Activated CD4-positive, alpha-beta T cell treated with anti-CD3 and anti-CD28 coated beads for 48 hours (primary cell): ENCODE data around the gene SMARCD3.
A peak's percentile ranks its signal among the peaks of the same experiment; 100 is the strongest.

Experiments used
- DNase-seq: peaks from one replicate; pipeline ENCODE4 v3.0.0-alpha.2; 2020

Gene SMARCD3

DNA sequence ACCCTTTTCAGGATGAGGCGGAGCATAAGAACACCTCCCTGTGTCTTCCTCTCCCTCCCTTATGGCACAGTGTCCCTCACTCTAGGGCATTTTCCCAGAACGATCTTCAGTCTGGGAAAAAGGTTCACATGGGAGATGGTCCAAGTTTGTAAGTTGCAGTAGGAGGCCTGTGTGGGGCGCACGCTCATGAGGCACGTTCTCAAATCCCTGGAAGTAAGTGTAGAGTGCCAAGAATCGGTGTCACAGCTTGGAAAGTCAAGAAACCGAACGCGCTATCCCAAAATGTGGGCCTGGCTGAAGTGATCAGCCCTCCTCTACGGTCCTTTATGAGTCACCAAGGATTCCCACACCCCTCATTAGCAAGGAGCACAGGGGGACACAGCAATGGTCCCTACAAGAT lies 23.9 kb upstream of the SMARCD3 start:
- no peak for DNase-seq

- DNase-seq: no peak
Measured at GRCh38 chr7:151271699-151272355, 23.3 kb upstream of the SMARCD3 start.

- DNase-seq: no peak
Measured at GRCh38 chr7:151269511-151269910, 21.0 kb upstream of the SMARCD3 start.

GRCh38 chr7:151265351-151265931 lies 16.9 kb upstream of the SMARCD3 start:
- no peak for DNase-seq

- DNase-seq: no peak
Measured at GRCh38 chr7:151264615-151265014, 16.1 kb upstream of the SMARCD3 start.

GRCh38 chr7:151261529-151261928 lies 13.0 kb upstream of the SMARCD3 start:
- DNase-seq: no peak

GRCh38 chr7:151260883-151261282 lies 12.4 kb upstream of the SMARCD3 start:
- no peak for DNase-seq

GRCh38 chr7:151260471-151260870 lies 12.0 kb upstream of the SMARCD3 start:
- no peak for DNase-seq

DNA sequence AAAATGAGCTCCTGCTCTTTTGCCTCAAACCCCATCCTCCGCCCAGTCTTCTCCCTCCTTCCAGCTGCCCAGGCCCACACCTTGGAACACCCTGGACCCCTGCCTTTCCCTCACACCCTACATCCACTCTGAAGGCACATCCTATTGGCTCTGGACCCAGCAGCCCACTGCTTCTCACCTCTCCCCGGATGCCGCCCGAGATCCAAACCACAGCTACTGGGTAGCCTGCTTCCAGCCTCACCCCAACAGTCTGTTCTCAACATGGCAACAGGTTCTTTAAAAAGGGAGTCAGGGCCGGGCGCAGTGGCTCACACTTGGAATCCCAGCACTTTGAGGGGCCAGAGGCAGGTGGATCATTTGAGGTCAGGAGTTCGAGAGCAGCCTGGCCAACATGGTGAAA lies 9.5 kb upstream of the SMARCD3 start:
- no peak for DNase-seq

DNA sequence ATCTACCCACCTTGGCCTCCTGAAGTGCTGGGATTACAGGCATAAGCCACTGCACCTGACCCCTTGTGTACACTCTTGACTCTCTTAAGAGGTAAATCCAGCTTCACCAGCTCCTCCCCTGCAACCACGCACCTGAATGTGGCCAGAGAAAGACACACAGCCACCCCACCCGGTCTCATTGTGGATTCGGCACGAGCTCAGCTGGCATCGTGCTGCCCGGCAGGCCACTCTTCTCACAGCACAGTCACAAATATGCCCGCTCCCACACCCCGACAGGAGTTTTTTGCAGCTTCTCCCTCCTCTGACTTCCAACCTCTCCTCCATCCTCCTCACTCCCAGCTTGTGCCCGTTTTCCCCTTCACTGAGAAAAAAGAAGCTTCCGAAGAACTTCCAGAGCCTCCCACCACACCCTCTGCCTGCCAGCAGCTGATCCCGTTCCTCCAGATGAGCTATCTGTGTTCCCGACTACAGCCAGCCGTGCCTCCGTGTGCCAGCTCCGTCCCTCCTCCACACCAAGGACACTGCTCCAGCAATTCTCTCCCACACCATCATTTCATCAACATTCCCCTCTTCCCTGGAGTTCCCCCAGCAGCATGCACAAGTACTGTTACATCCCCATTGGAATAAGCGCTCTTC lies 8.0 kb upstream of the SMARCD3 start:
- DNase-seq: no peak

GRCh38 chr7:151255390-151255789 lies 6.9 kb upstream of the SMARCD3 start:
- no peak for DNase-seq

GRCh38 chr7:151254851-151255250 lies 6.4 kb upstream of the SMARCD3 start:
- no peak for DNase-seq

GRCh38 chr7:151254316-151254715 lies 5.8 kb upstream of the SMARCD3 start:
- DNase-seq: no peak

GRCh38 chr7:151252961-151253711 lies 4.6 kb upstream of the SMARCD3 start:
- no peak for DNase-seq

DNA sequence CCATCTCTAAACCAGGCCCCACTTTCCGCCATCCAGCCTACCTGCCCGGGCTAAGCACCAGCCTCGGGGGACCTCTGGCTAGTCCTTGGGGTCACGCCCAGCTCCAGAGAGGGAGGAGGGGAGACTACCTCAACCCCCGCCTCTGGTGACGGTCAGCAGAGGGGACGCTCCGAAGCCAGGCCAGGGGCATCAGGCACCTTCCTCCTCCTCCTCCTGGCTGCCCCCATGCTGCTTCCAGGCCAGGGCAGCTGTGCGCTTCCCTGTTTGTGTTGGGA lies 4.0 kb upstream of the SMARCD3 start:
- no peak for DNase-seq

DNA sequence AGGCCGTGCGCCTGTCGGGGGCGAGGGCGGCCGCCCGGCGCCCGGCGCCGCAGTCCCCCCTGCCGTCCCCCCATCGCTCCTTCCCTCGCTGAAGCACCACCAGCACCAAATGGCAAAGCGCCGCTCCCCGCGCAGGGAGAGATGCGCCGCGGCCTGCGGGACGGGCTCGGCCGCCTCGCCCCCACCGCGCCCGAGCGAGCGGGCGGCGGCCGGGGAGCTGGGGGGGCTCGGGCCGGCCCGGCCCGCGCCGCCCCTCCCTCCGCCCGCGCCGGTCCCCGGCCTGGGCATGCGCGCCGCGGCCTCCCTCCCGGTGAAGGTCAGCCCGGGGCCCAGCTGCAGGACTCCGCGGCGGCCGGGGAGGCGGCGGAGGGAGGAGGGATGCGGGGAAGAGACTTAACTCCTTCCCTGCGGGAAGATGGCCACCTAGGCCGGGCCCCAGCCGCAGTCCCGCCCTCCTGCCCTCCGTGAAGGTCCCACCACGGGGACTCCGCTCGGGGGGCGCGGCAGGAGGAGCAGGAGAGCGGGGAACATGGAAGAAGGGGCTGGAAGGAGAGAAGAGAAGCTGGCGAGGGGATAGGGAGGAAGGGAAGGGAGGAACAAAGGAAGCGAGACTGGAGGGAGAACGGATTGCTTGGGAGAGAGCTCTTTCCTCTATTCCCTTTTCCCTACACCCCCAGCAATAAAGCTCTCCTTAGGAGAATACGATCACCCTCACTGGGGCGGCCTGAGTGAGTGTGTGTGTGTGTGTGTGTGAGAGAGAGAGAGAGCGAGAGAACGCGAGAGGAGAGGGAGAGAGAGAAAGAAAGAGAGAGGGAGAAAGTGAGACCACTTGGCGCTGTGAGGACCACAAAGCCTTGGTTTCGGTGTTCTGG lies 3.4 kb upstream of the SMARCD3 start:
- DNase-seq: no peak

DNA sequence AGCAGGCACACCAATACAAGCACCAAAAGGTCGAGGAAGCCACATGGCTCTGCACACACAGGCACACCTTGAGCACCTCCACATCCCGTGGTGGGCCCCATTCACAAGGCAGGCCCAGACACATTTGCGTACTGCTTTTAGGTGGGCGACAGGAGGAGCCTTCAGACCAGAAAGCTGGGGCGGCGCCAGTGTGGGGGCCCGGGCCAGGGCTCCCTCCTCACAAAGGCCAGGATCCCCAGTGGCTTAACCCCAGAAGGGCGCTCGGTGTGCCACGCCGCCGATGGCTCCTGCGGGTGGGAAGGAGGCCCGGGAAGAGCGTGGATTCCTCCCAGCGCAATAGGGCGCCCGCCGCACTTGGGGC lies 2.8 kb upstream of the SMARCD3 start:
- no peak for DNase-seq

DNA sequence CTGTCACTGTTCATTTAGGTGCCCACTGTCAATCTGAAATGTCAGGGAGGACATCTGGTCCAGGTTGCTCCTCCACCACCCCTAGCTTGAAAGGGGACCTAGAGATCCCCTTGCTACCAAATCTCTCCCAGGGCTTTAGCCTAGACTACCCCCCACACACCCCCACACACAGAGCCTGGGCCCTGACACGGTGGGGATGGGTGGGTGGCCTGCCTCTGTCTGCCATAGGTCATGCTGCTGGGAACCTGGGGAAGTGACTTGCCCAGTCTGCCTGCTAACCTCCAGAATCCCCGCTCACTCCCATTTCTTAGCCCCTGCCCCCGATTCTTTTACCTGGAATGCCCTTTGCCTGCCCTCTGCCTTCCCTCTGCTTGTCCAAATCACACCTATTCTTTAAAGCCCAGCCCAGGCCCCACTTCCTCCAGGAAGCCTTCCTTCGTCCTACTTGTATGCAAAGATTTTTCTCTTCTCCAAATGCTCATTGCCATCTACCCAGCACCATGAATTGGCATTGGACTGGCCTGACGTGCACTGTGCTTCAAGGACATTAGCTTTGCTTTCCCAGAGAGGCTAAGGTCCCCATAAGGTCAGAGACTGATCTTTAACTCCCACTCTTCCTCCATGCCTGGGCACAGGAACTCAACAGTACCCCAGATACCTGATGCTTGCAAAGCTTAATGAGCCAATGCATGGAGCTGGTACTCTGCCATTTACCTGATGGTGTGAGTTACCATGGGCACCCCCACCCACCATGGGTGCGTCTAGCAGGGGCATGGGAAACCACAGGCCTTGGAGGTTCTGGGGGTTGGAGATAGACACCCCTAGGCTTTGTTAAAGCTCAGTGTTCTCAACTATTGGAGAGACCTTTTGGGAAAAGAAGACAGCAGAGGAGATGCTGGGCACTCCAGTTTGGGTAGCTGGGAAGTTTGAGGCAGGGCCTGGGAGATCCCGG lies 2.0 kb upstream of the SMARCD3 start:
- DNase-seq: no peak

GRCh38 chr7:151249732-151250072 lies 1.2 kb upstream of the SMARCD3 start:
- no peak for DNase-seq

GRCh38 chr7:151249034-151249731 lies 689 bp upstream of the SMARCD3 start:
- DNase-seq: peak; percentile 46

DNA sequence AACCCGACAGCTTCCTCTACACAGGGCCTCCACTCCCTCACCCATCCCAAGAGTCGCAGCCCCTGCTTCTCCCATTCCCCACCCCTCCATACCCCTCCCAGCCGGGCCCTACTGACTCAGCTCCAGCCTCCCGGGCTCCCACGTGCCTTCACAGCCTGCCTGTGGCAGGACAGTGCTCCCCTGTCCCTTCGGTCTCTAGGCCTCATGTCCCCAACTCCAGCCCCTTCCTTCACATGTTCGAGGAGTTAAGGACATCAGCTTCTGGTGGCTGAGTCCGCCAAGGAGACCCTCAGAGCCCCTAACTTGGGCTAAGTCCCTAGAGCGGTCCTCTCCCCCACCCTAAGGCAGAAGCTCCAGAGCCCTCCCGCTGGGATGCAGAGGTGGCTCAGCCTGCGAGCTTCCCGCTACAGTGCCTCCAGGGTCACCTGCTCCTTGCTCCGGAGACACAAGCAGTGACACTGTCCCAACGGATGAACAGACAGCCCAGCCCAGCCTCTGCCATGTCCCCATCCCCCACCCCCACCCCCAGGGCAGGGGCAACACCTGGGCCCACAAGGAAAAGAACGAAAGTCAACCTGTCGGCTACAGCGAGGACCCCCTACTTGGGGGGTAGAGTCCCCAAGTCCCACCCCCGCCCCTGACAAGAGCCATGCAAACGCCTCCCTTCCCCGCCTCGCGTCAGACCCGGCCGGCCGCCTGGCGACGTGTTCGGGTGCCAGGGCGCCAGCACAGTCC lies 716 bp downstream of the SMARCD3 start:
- DNase-seq: no peak
